SJSA1 (cell line): ENCODE measurements around the gene SEL1L2. TPM values are rescaled to one million over a fixed set of nuclear protein-coding genes. Genes with fewer than 3 reads are reported as not detected.
A peak's percentile ranks its signal among the peaks of the same experiment; 100 is the strongest.
"Not testable (repeated sequence)": the region's sequence is repeated elsewhere in the genome, so short reads cannot be mapped to it uniquely, and the experiment has no call there.

Experiments used
- DNase-seq, 2 experiments: peaks; one replicate each; pipeline ENCODE4 v3.0.0-alpha.2; 2015 to 2020; ENCODE audit warnings: low spot score in 2 of 2, low read depth in 1 of 2
- H3K27ac ChIP-seq: fragments of 250-450 bp; sonication (Bioruptor Pico); 2 replicates; pipeline ENCODE4 v1.5.1; 2020; ENCODE audit warnings: mild to moderate bottlenecking, moderate library complexity
- H3K27me3 ChIP-seq: fragments of 250-450 bp; sonication (Bioruptor Pico); replicated peaks from 2 replicates; pipeline ENCODE4 v1.5.1; 2020; ENCODE audit warnings: mild to moderate bottlenecking, moderate library complexity
- H3K36me3 ChIP-seq: fragments of 250-450 bp; sonication (Bioruptor Pico); 2 replicates; pipeline ENCODE4 v1.5.1; 2020; ENCODE audit warnings: mild to moderate bottlenecking
- H3K4me1 ChIP-seq: fragments of 250-450 bp; sonication (Bioruptor Pico); replicated peaks from 2 replicates; pipeline ENCODE4 v1.6.1; 2021; ENCODE audit warnings: mild to moderate bottlenecking
- H3K4me3 ChIP-seq: fragments of 250-450 bp; sonication (Bioruptor Pico); 2 replicates; pipeline ENCODE4 v1.5.1; 2020; ENCODE audit warnings: mild to moderate bottlenecking
- H3K9me3 ChIP-seq: fragments of 250-450 bp; sonication (Bioruptor Pico); replicated peaks from 2 replicates; pipeline ENCODE4 v1.5.1; 2020; ENCODE audit warnings: mild to moderate bottlenecking
- total RNA-seq: library from RNA; depleted of rRNA; stranded (reverse); fragments of >200 nt; shearing (Covaris generic); gene quantifications from 2 replicates; pipeline ENCODE4 v1.2.3, GENCODE V29; 2014; rRNA removed

The SEL1L2 gene, protein sequence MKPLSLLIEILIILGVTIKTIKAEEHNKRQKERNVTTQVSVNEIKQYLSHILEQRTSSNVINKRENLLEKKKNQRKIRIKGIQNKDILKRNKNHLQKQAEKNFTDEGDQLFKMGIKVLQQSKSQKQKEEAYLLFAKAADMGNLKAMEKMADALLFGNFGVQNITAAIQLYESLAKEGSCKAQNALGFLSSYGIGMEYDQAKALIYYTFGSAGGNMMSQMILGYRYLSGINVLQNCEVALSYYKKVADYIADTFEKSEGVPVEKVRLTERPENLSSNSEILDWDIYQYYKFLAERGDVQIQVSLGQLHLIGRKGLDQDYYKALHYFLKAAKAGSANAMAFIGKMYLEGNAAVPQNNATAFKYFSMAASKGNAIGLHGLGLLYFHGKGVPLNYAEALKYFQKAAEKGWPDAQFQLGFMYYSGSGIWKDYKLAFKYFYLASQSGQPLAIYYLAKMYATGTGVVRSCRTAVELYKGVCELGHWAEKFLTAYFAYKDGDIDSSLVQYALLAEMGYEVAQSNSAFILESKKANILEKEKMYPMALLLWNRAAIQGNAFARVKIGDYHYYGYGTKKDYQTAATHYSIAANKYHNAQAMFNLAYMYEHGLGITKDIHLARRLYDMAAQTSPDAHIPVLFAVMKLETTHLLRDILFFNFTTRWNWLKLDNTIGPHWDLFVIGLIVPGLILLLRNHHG
- not detected in 2 replicates for total RNA-seq

DNA sequence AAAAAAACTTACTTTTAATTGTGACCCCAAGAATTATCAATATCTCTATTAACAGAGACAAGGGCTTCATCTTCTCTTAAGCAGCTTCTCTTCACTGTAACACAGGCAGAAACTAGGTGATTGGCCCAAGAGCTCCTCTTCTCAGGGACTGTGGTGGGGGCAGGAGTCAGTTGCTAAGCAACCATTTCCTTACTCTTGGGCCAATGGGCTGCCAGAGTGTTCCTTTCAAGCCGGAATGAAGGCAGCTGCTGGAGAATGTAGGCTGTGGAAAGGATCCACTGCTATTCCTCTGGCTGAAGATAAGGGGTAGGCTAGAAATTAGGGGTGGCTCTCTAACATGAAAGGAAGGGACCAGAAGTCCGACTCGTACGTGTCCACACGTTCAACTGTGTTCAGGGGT lies at the start of gene SEL1L2:
SEL1L2 (minus strand) TSS at position 150 of the 400 bp plus-strand sequence; CDS start at position 70, 80 bp downstream.
- H3K4me1 ChIP-seq: 0 out of 2 replicates have a peak, but pooled peaks cover 4% of the 10 kb centered on the region
- H3K27ac ChIP-seq: no peak within 1 kb of the TSS
- peaks cover 5% of the 10 kb centered on the region for H3K9me3 ChIP-seq
- no peaks in the 10 kb centered on the region for H3K36me3 ChIP-seq
- no peak within 1 kb of the TSS for H3K4me3 ChIP-seq
- H3K27me3 ChIP-seq: no peaks in the 10 kb centered on the region
- no peak for DNase-seq

DNA sequence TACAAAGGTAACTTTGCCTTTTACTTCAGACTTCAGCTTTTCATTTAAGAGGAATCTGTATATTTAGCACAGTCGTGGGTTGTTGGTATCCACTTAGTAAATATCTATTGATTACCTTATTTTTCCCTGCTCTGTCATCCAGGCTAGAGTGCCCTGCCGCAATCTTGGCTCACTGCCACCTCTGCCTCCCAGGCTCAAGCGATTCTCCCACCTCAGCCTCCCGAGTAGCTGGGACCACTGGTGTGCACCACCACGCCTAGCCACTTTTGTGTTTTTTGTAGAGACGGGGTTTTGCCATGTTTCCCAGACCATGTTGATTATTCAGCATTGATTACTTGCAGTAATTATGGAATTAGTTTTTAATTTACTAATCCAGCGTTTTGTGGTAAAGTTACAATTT lies 46.2 kb upstream of the SEL1L2 start:
- H3K36me3 ChIP-seq: no peaks in the 10 kb centered on the region
- no peak overlapping the region for H3K27ac ChIP-seq
- no peak overlapping the region for H3K4me3 ChIP-seq
- no peaks in the 10 kb centered on the region for H3K9me3 ChIP-seq
- no peaks in the 10 kb centered on the region for H3K4me1 ChIP-seq
- no peaks in the 10 kb centered on the region for H3K27me3 ChIP-seq
- DNase-seq: no peak

DNA sequence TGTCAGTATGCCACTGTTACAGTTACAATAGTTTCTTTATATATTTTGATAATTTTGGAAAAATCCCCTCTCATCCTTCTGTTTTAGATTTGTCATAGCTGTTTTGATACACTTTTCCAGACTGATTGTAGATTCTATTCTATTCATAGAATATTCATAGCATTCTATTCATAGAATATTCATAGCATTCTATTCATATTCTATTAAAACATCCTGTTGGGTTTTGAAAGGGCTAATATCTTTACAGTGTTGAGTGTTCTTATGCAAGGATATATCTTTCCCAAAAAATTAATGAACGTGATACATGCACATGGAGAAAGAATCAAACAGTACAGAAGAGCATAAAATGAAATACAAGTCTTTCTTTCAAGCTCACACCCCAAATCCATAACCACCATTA lies 42.9 kb upstream of the SEL1L2 start:
- Histone ChIP-seq H3K27ac (no peak overlapping the region), H3K36me3 (no peaks in the 10 kb centered on the region)
- DNase-seq: no peak

DNA sequence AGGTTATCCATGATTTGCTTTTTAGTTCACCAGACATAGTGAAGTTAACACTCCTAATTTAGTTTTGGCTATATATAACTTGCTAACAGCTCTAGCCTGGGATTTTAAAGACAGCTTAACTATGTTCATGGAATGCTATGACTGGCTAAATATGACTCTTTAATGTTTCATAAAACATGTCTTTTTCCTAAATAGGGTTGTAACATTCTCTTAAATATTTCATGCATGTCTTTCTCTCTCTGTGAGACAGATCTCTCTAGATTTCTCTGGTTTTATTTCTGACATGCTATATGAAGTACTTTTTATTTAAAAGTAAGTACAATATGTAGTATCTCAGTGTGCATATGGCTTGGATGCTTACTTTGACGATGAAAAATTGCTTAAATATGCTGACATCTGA lies 40.6 kb upstream of the SEL1L2 start:
- no peak overlapping the region for H3K27ac ChIP-seq
- H3K36me3 ChIP-seq: no peaks in the 10 kb centered on the region
- H3K4me3 ChIP-seq: no peak overlapping the region
- no peaks in the 10 kb centered on the region for H3K9me3 ChIP-seq
- H3K27me3 ChIP-seq: no peaks in the 10 kb centered on the region
- H3K4me1 ChIP-seq: no peaks in the 10 kb centered on the region
- DNase-seq: no peak

More for the DNA sequence above, 42.9 kb upstream of the SEL1L2 start:
- Histone ChIP-seq H3K27me3 (no peaks in the 10 kb centered on the region), H3K9me3 (no peaks in the 10 kb centered on the region), H3K4me1 (no peaks in the 10 kb centered on the region), H3K4me3 (no peak overlapping the region)

DNA sequence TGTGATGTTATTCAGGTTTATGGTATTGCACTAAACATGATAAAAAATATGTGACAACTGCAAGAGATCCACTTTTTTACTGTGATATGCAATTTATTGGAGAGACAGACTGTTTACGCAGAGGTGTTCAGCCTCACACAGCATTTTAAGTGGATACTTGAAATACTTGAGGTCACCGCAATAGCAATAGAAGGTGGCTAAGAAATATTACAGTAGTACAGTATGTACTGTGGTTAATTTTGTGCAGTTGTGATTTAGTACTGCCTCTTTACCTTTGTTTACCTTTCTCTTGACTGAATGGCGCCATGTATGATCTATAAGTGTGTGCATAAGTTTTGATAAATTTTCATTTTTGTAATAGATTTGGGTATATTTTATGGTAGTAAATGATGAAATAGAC lies 22.3 kb upstream of the SEL1L2 start:
- Histone ChIP-seq H3K9me3 (no peaks in the 10 kb centered on the region; the same call in 1 of the 2 replicates), H3K4me3 (no peak overlapping the region), H3K27ac (no peak overlapping the region), H3K4me1 (no peaks in the 10 kb centered on the region), H3K27me3 (no peaks in the 10 kb centered on the region), H3K36me3 (no peaks in the 10 kb centered on the region)
- DNase-seq: no peak

DNA sequence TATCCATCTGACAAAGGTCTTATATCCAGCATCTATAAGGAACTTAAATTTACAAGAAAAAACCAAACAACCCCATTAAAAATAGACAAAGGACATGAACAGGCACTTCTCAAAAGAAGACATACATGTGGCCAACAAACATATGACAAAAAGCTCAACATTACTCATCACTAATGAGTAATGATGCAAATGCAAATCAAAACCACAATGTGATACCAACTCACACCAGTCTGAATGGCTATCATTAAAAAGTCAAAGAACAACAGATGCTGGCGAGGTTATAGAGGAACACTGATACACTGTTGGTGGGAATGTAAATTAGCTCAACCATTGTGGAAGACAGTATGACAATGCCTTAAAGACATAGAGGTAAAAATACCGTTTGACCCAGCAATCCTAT lies 18.8 kb upstream of the SEL1L2 start:
- Histone ChIP-seq H3K9me3 (no peaks in the 10 kb centered on the region; the same call in 1 of the 2 replicates), H3K4me3 (no peak overlapping the region), H3K27ac (no peak overlapping the region), H3K27me3 (no peaks in the 10 kb centered on the region), H3K36me3 (no peaks in the 10 kb centered on the region), H3K4me1 (no peaks in the 10 kb centered on the region)
- no peak for DNase-seq

DNA sequence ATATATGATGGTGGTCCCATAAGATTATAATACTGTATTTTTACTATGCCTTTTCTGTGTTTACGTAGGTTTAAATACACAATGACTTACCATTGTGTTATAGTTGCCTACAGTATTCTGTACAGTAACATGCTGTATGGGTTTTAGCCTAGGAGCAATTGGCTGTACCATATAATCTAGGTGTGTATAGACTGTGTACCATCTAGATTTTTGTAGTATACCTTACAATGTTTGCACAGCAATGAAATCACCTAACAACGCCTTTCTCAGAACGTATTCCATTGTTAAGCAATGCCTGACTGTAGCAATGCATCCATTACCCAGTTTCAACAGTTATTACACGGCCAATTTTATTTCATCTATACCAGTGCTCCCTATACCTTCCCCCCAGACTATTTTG lies 15.6 kb upstream of the SEL1L2 start:
- no peak for DNase-seq
- Histone ChIP-seq H3K27me3 (no peaks in the 10 kb centered on the region), H3K36me3 (no peaks in the 10 kb centered on the region), H3K4me3 (no peak overlapping the region), H3K27ac (no peak overlapping the region), H3K9me3 (no peaks in the 10 kb centered on the region), H3K4me1 (no peaks in the 10 kb centered on the region)

DNA sequence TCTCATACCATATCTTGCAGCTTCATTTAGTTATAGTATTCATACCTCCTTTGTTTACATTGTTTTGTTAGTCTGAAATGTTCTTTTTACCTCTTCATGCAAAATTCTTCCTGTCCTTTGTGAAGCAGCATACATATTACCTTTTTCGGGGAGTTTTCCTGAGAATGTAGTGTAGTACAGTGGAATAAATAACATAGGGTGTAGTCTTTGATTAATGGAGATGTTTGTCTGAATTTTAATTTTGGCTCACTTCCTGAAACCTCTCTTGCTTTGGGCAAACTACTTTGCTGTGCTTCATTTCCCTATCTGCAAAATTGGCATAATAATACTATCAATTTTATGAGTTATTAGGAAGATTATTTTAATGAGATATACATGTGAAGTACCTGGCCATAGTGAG lies 10.5 kb upstream of the SEL1L2 start:
- Histone ChIP-seq H3K27ac (no peak overlapping the region), H3K27me3 (no peaks in the 10 kb centered on the region), H3K4me1 (no peaks in the 10 kb centered on the region), H3K36me3 (no peaks in the 10 kb centered on the region), H3K9me3 (no peaks in the 10 kb centered on the region), H3K4me3 (no peak overlapping the region)
- DNase-seq: no peak

DNA sequence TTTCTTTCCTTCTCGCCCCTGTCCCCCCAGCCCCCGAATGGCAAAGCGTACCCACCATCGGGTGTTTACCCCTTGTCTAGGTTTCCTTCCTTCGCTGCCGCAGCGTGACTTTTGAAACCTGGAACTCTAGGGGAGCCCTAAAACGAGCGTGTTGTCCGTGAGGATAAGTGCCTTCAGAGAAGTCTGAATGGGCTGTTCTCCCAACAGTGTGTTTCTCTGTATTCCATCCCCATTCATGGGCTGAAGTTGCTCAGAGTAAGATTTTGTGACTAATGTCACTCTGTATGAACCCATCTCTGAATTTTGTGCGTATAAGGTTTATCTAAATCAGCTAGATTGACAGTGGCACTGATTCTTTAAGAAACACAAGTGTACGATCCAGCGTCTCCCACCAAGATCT lies 5.9 kb upstream of the SEL1L2 start:
- Histone ChIP-seq H3K4me3 (no peak overlapping the region), H3K36me3 (no peaks in the 10 kb centered on the region), H3K9me3 (peaks cover 5% of the 10 kb centered on the region), H3K4me1 (0 out of 2 replicates have a peak, but pooled peaks cover 4% of the 10 kb centered on the region), H3K27ac (no peak overlapping the region), H3K27me3 (no peaks in the 10 kb centered on the region)
- DNase-seq: no peak

DNA sequence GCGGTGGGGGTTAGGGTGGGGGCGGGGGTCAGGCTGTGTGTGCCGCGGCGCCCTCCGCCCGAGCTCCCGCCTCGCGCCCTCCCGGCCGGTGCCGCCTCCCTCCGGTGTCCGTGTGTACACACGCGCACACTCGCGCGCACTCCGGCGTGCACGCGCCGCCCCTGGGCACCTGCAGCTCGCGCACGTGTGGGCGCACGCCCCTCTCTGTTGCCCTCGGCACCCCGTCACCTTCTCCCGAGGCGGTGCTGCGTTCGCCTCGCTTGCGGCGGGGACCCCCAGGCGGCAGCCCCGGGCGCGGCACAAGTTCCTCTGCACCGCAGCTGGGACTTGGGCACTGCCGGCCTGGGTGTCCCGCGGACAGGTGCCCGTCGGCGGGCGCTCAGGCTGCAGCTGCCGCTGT lies 5.4 kb upstream of the SEL1L2 start:
- 0 out of 2 replicates have a peak, but pooled peaks cover 4% of the 10 kb centered on the region for H3K4me1 ChIP-seq
- H3K36me3 ChIP-seq: no peaks in the 10 kb centered on the region
- H3K27me3 ChIP-seq: no peaks in the 10 kb centered on the region
- H3K27ac ChIP-seq: no peak overlapping the region
- peaks cover 5% of the 10 kb centered on the region for H3K9me3 ChIP-seq
- DNase-seq: no peak
- H3K4me3 ChIP-seq: no peak overlapping the region

DNA sequence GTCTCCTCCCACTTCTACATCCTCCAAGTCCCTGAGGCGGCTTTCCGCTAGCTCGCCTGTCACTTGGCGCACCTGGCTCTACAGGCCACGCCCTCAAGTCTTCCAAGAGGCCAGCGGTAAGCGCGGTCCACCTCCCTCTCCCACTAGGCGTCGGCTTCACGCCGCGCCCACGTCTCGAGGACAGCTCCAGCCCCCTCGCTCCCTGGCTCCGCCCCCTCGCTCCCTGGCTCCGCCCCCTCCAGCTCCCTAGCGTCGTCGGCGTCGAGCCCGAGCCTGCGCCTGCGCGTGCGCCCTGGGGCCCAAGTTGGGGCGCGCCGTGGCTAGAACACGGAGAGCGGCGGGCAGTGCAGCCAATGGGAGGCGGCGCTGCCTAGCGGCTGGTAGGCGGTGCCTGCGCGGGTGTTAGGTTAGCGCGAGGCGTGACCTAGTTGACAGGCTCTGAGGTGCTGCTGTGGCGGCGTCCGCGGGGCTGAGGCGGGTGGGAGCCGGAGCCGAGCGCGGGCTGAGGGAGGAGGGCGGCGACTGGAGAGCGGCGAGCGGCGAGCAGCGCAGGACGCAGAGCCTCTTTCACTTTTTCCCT lies 4.8 kb upstream of the SEL1L2 start, which contains the start of gene MACROD2:
MACROD2 (plus strand) TSS at position 431 of the 580 bp plus-strand sequence.
- DNase-seq: peak in 1 of 2 experiments; percentile 45
- no peaks in the 10 kb centered on the region for H3K27me3 ChIP-seq
- peak within 1 kb of the TSS; percentile 23 for H3K4me3 ChIP-seq
- H3K4me1 ChIP-seq: 0 out of 2 replicates have a peak, but pooled peaks cover 4% of the 10 kb centered on the region
- peaks cover 5% of the 10 kb centered on the region for H3K9me3 ChIP-seq
- no peaks in the 10 kb centered on the region for H3K36me3 ChIP-seq
- H3K27ac ChIP-seq: no peak within 1 kb of the TSS

DNA sequence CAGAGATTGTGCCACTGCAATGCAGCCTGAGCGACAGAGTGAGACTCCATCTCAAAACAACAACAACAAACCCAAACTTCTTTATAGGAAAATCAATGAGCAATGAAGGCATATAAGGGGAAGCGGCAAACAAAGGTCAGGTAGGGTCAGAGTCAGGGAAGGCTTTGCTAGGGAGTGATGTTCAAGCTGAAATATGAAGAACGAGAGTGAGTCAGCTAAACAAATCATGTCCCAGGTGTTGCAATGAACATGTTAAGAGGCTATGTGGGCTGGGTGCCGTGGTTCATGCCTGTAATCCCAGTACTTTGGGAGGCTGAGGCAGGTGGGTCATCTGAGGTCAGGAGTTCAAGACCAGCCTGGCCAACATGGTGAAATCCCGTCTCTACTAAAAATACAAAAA lies 1.5 kb upstream of the SEL1L2 start:
- not testable (repeated sequence) for H3K9me3 ChIP-seq, H3K27ac ChIP-seq, H3K27me3 ChIP-seq, H3K36me3 ChIP-seq, DNase-seq, H3K4me1 ChIP-seq, H3K4me3 ChIP-seq

DNA sequence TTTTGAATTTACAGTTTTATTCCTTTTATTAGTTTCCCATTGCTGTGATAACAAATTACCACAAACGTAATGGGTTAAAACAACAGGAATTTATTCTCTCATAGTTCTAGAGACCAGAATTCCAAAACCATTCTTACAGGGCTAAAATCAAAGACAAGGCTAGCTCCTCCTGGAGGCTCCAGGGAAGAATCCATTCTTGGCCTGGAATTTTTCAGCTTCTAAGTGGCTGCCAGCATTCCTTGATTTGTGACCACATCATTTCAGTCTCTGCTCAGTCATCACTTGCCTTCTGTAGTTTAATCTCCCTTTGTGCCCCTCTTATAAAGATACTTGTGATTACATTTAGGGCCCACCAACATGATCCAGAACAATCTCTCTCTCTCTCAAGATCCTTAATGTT lies 897 bp upstream of the SEL1L2 start:
- Histone ChIP-seq H3K27ac (no peak overlapping the region), H3K27me3 (no peaks in the 10 kb centered on the region), H3K4me3 (no peak overlapping the region), H3K36me3 (no peaks in the 10 kb centered on the region), H3K9me3 (peaks cover 5% of the 10 kb centered on the region), H3K4me1 (0 out of 2 replicates have a peak, but pooled peaks cover 4% of the 10 kb centered on the region)
- DNase-seq: no peak

DNA sequence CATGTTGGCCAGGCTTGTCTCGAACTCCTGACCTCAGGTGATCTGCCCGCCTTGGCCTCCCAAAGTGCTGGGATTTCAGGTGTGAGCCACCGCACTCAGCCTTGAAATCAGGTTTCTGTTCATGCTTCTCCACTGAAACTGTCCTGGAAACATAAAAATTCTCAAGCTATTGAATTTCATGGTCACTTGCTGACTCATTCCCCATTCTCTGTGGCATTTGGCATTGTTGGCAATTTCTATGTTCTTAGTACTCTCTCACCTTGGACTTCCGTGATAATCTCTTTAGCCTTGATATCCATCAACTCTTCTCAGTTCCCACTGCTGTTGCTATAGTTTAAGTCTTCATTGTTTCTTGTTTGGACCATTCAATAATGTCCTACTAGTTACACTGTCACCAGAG lies 6.2 kb downstream of the SEL1L2 start:
- Histone ChIP-seq H3K36me3 (no peaks in the 10 kb centered on the region), H3K27me3 (no peaks in the 10 kb centered on the region), H3K4me1 (no peaks in the 10 kb centered on the region), H3K27ac (no peak overlapping the region), H3K4me3 (no peak overlapping the region), H3K9me3 (no peaks in the 10 kb centered on the region)
- DNase-seq: no peak
